ENCODE results near the gene ATG14. TPM values are rescaled to one million over a fixed set of nuclear protein-coding genes. Genes with fewer than 3 reads are reported as not detected.
"Not testable (repeated sequence)": the region's sequence is repeated elsewhere in the genome, so short reads cannot be mapped to it uniquely, and the experiment has no call there.

The ATG14 gene
- polyA plus RNA-seq, 3 donors, result 1.8 to 6.8 (median 3.3) TPM

DNA sequence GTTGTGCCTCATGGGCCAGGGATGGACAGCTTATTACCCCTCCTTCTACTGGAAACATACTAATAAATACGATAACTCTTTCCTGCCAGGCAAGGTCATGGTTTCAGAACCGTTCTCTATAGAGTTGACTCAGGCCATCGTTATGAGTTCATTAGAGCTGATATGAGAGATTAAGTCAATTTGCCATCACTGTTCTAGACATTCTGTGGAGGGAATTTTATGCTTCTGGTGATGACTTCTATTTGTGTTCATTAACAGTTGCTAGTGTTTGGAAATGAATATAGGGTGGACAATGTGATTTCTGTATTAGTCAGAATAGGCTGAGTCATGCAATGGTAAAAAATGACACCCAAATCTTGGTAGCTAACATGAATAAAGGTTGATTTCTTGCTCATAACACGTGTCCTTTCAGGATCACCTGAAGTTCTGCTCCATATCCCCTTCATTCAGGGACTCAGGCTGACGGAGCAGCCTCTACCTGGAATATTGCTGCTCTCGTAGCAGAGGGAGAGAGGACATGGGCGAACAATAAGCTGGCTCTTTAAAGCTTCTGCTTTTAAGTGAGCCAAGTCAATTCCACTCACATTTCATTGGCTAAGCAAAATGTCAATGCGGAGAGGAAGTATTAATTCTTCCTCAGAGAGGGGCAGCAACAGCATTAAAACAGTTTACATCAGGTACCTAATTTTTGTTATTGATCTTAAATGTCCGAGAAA is 47.3 kb upstream of the ATG14 start:
- TF ChIP-seq, protein P1, sequence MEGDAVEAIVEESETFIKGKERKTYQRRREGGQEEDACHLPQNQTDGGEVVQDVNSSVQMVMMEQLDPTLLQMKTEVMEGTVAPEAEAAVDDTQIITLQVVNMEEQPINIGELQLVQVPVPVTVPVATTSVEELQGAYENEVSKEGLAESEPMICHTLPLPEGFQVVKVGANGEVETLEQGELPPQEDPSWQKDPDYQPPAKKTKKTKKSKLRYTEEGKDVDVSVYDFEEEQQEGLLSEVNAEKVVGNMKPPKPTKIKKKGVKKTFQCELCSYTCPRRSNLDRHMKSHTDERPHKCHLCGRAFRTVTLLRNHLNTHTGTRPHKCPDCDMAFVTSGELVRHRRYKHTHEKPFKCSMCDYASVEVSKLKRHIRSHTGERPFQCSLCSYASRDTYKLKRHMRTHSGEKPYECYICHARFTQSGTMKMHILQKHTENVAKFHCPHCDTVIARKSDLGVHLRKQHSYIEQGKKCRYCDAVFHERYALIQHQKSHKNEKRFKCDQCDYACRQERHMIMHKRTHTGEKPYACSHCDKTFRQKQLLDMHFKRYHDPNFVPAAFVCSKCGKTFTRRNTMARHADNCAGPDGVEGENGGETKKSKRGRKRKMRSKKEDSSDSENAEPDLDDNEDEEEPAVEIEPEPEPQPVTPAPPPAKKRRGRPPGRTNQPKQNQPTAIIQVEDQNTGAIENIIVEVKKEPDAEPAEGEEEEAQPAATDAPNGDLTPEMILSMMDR (IDR thresholded peaks at IDR 0.05), result no peak
- Histone ChIP-seq H3K9ac (ENCODE audit: insufficient read depth, low read length, poor library complexity, severe bottlenecking) (no peak overlapping the region), H4K20me1 (ENCODE audit: insufficient read depth, low read length) (no peaks in the 10 kb centered on the region), H3K79me2 (ENCODE audit: insufficient read depth, low read length) (no peaks in the 10 kb centered on the region), H2AFZ (ENCODE audit: insufficient read depth, low read depth, low read length, poor library complexity, severe bottlenecking) (peak overlapping the region; percentile 58), H3K4me2 (replicated peaks; ENCODE audit: extremely low read depth, low read length, poor library complexity, severe bottlenecking) (peak overlapping the region; percentile 52), H3K4me1 (ENCODE audit: control insufficient read depth in 1 of 2, insufficient read depth in 2 of 2, low read length in 2 of 2) (peaks cover 13 to 14% of the 10 kb centered on the region in 2 donors), H3K27me3 (ENCODE audit: control insufficient read depth in 2 of 2, insufficient read depth in 2 of 2, low read length in 2 of 2) (no peaks in the 10 kb centered on the region), H3K4me3 (replicated peaks in 1 of 3; ENCODE audit: low read depth in 2 of 3, low read length in 3 of 3) (peak overlapping the region in 2 of 3 experiments; percentile 48 to 54), H3K36me3 (replicated peaks in 1 of 2; ENCODE audit: control insufficient read depth in 1 of 2, insufficient read depth in 2 of 2, low read length in 2 of 2) (no peaks in the 10 kb centered on the region), H3K9me3 (replicated peaks in 1 of 2; ENCODE audit: control insufficient read depth in 1 of 2, insufficient read depth in 1 of 2, low read length in 2 of 2) (no peaks in the 10 kb centered on the region), H3K27ac (ENCODE audit: low read depth in 1 of 2, low read length in 2 of 2) (peak overlapping the region in 1 of 2 donors; percentile 59)
- Mint-ChIP-seq H3K27ac (peak overlapping the region; percentile 15 to 80 (median 57)), H3K4me1 (peaks cover 23% of the 10 kb centered on the region), H3K27me3 (ENCODE audit: low read depth in 3 of 3) (peaks cover 0 to 3% (median 0%) of the 10 kb centered on the region in 3 donors), H3K4me3 (peak overlapping the region; percentile 69 to 83), H3K36me3 (no peaks in the 10 kb centered on the region), H3K9me3 (no peaks in the 10 kb centered on the region)
- DNase-seq, result peak; percentile 7 to 33 (median 12)
- intact Hi-C loops (cut with micrococcal nuclease), result no loop called here
- WGBS (ENCODE audit: insufficient coverage), result 100% methylated on average over 1 of the region's 9 CpGs

DNA sequence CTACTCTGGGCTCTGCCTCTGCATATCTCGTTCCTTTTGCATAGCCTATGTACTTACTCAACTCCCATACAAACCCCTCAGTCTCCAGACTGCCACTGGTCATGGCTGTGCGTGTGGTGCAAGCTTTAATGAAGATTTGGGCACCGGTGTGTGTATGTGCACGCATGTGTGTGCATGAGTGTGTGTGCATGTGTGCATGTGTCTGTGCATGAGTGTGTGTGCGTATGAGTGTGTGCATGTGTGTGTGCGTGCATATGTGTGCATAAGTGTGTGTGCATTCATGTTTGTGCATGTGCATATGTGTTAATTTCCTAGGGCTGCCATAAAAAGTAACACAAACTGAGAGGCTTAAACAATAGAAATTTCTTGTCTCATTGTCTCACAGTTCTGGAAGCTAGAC is 45.9 kb upstream of the ATG14 start:
- Mint-ChIP-seq H3K4me1 (peaks cover 23% of the 10 kb centered on the region), H3K27me3 (ENCODE audit: low read depth in 3 of 3) (no peaks in the 10 kb centered on the region), H3K4me3 (no peak overlapping the region), H3K27ac (no peak overlapping the region), H3K36me3 (no peaks in the 10 kb centered on the region), H3K9me3 (no peaks in the 10 kb centered on the region)
- Histone ChIP-seq H3K27ac (ENCODE audit: low read depth in 1 of 2, low read length in 2 of 2) (no peak overlapping the region), H3K4me1 (ENCODE audit: control insufficient read depth in 1 of 2, insufficient read depth in 2 of 2, low read length in 2 of 2) (peaks cover 13 to 15% of the 10 kb centered on the region in 2 donors), H4K20me1 (ENCODE audit: insufficient read depth, low read length) (no peaks in the 10 kb centered on the region), H3K9ac (ENCODE audit: insufficient read depth, low read length, poor library complexity, severe bottlenecking) (no peak overlapping the region), H3K27me3 (ENCODE audit: control insufficient read depth in 2 of 2, insufficient read depth in 2 of 2, low read length in 2 of 2) (no peaks in the 10 kb centered on the region), H3K36me3 (replicated peaks in 1 of 2; ENCODE audit: control insufficient read depth in 1 of 2, insufficient read depth in 2 of 2, low read length in 2 of 2) (no peaks in the 10 kb centered on the region), H3K79me2 (ENCODE audit: insufficient read depth, low read length) (no peaks in the 10 kb centered on the region), H3K9me3 (replicated peaks in 1 of 2; ENCODE audit: control insufficient read depth in 1 of 2, insufficient read depth in 1 of 2, low read length in 2 of 2) (no peaks in the 10 kb centered on the region), H2AFZ (ENCODE audit: insufficient read depth, low read depth, low read length, poor library complexity, severe bottlenecking) (no peak overlapping the region), H3K4me2 (replicated peaks; ENCODE audit: extremely low read depth, low read length, poor library complexity, severe bottlenecking) (no peak overlapping the region), H3K4me3 (replicated peaks in 1 of 3; ENCODE audit: low read depth in 2 of 3, low read length in 3 of 3) (no peak overlapping the region)
- no peak for DNase-seq
- TF ChIP-seq, protein P1 (IDR thresholded peaks at IDR 0.05), result no peak
- WGBS (ENCODE audit: insufficient coverage), result 100% methylated on average over 5 of the region's 6 CpGs
- intact Hi-C loops (cut with micrococcal nuclease), result no loop called here

DNA sequence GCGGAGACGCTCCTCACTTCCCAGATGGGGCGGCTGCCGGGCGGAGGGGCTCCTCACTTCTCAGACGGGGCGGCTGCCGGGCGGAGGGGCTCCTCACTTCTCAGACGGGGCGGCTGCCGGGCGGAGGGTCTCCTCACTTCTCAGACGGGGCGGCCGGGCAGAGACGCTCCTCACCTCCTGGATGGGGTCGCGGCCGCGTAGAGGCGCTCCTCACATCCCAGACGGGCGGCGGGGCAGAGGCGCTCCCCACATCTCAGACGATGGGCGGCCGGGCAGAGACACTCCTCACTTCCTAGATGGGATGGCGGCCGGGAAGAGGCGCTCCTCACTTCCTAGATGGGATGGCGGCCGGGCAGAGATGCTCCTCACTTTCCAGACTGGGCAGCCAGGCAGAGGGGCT is 44.8 kb upstream of the ATG14 start:
- intact Hi-C loops (cut with micrococcal nuclease), result not testable (repeated sequence)

More for the DNA sequence above, 44.8 kb upstream of the ATG14 start:
- H3K27ac ChIP-seq (ENCODE audit: low read depth in 1 of 2, low read length in 2 of 2); H3K27me3 ChIP-seq (ENCODE audit: control insufficient read depth in 2 of 2, insufficient read depth in 2 of 2, low read length in 2 of 2); H3K27ac Mint-ChIP-seq; H4K20me1 ChIP-seq (ENCODE audit: insufficient read depth, low read length); H2AFZ ChIP-seq (ENCODE audit: insufficient read depth, low read depth, low read length, poor library complexity, severe bottlenecking); H3K9ac ChIP-seq (ENCODE audit: insufficient read depth, low read length, poor library complexity, severe bottlenecking); H3K9me3 ChIP-seq (replicated peaks in 1 of 2; ENCODE audit: control insufficient read depth in 1 of 2, insufficient read depth in 1 of 2, low read length in 2 of 2); H3K4me3 Mint-ChIP-seq; H3K79me2 ChIP-seq (ENCODE audit: insufficient read depth, low read length); H3K27me3 Mint-ChIP-seq (ENCODE audit: low read depth in 3 of 3); H3K4me2 ChIP-seq (replicated peaks; ENCODE audit: extremely low read depth, low read length, poor library complexity, severe bottlenecking); H3K4me3 ChIP-seq (replicated peaks in 1 of 3; ENCODE audit: low read depth in 2 of 3, low read length in 3 of 3); H3K36me3 Mint-ChIP-seq; DNase-seq; H3K9me3 Mint-ChIP-seq; H3K36me3 ChIP-seq (replicated peaks in 1 of 2; ENCODE audit: control insufficient read depth in 1 of 2, insufficient read depth in 2 of 2, low read length in 2 of 2): not testable (repeated sequence)
- H3K4me1 Mint-ChIP-seq, result peaks cover 27% of the 10 kb centered on the region
- peaks cover 14 to 15% of the 10 kb centered on the region in 2 donors for H3K4me1 ChIP-seq (ENCODE audit: control insufficient read depth in 1 of 2, insufficient read depth in 2 of 2, low read length in 2 of 2)
- no CpG with 5 or more reads among the region's 34 CpGs for WGBS (ENCODE audit: insufficient coverage)

Data from CD14-positive monocyte (primary cell).